ENCODE results near the gene THYN1.

- TF ChIP-seq EZH2 (optimal IDR thresholded peaks at IDR 0.05; ENCODE audit: low read depth, low read length) (no peak), CTCF (IDR thresholded peaks at IDR 0.05; ENCODE audit: low read length) (no peak), EZH2phosphoT487 (IDR thresholded peaks at IDR 0.05; ENCODE audit: low read length) (no peak)
Measured at GRCh38 chr11:134236834-134237556, 16.2 kb downstream of the THYN1 start.

All from MM.1S (cell line).